T-helper 1 cell treated with Interleukin-12 subunit alpha and Interleukin-12 subunit beta and Interleukin-4 antibody, amounts not matched to agents 30 μg/mL and 1 μg/mL, for 36 hours (primary cell): ENCODE data around the gene KRT34.
A peak's percentile ranks its signal among the peaks of the same experiment; 100 is the strongest.

Source experiments
- H3K27ac Mint-ChIP-seq: one replicate; pipeline ENCODE4 v1.8.0; 2021; ENCODE audit warnings: mild to moderate bottlenecking, mixed read lengths
- H3K27me3 Mint-ChIP-seq: one replicate; pipeline ENCODE4 v1.8.0; 2021; ENCODE audit warnings: low read depth, mixed read lengths
- H3K36me3 Mint-ChIP-seq: one replicate; pipeline ENCODE4 v1.8.0; 2021; ENCODE audit warnings: low read depth, mixed read lengths
- H3K4me1 Mint-ChIP-seq: one replicate; pipeline ENCODE4 v1.8.0; 2021; ENCODE audit warnings: low read depth, mixed read lengths
- H3K4me3 Mint-ChIP-seq: one replicate; pipeline ENCODE4 v1.8.0; 2021; ENCODE audit warnings: mild to moderate bottlenecking, moderate library complexity, mixed read lengths
- H3K9me3 Mint-ChIP-seq: one replicate; pipeline ENCODE4 v1.8.0; 2021; ENCODE audit warnings: mixed read lengths

Gene KRT34

GRCh38 chr17:41338961-41339485, 43.1 kb downstream of the KRT34 start:
- Mint-ChIP-seq H3K27ac (peak overlapping the region; percentile 77), H3K9me3 (peaks cover 17% of the 10 kb centered on the region), H3K4me3 (peak overlapping the region; percentile 43), H3K27me3 (peaks cover 34% of the 10 kb centered on the region), H3K36me3 (peaks cover 6% of the 10 kb centered on the region), H3K4me1 (peaks cover 35% of the 10 kb centered on the region)

GRCh38 chr17:41335747-41336146, 46.4 kb downstream of the KRT34 start:
- Mint-ChIP-seq H3K4me1 (peaks cover 23% of the 10 kb centered on the region), H3K27me3 (peaks cover 42% of the 10 kb centered on the region), H3K9me3 (no peaks in the 10 kb centered on the region), H3K36me3 (no peaks in the 10 kb centered on the region), H3K27ac (no peak overlapping the region), H3K4me3 (no peak overlapping the region)

DNA sequence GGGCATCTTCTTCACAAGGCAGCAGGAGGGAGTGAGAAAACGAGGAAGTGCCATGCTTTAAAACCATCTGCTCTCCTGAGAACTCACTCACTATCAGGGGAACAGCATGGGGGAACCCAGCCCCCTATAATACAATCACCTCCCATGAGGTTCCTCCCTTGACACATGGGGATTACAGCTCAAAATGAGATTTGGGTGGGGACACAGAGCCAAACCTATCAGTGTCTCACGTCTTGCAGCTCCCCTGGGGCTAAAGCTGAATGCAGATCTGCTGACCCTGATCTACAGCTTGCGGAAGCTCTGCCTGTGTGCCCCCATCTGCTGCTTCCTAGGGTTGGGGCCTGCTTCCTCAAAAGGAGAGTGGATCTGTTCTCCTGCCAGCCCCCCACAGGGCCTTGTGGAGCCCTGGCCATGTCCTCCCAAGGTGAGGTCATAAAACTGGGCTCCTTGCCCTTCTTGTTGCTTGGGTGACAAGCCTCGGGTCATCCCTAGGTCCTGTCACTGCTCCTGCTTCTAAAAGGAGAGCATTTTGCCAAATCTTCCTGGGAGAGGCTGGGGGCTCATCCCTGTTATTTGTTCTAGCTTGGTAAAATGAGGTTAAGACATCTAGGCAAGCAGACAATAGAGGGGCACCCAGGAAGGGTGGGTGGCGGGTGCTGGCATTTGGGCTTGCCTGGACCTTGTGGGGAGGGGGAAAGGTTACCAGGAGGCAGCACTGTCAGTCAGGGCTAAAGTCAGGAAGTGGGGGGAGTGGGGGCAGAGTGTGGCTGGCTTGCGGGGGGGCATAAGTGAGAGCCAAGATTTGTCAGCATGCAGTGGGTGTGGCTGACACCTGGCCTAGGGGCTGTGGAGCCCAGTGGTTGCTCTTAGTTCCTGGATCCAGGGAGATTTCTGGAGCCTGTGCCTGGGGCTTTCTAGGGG, 47.5 kb downstream of the KRT34 start:
- H3K27ac Mint-ChIP-seq: no peak overlapping the region

GRCh38 chr17:41333836-41334235, 48.3 kb downstream of the KRT34 start:
- Mint-ChIP-seq H3K36me3 (no peaks in the 10 kb centered on the region), H3K4me1 (peaks cover 5% of the 10 kb centered on the region), H3K27me3 (peaks cover 30% of the 10 kb centered on the region), H3K4me3 (no peak overlapping the region), H3K9me3 (no peaks in the 10 kb centered on the region), H3K27ac (no peak overlapping the region)

More for the DNA sequence above, 47.5 kb downstream of the KRT34 start:
- Mint-ChIP-seq H3K4me3 (no peak overlapping the region), H3K36me3 (no peaks in the 10 kb centered on the region), H3K27me3 (peaks cover 37% of the 10 kb centered on the region), H3K9me3 (no peaks in the 10 kb centered on the region), H3K4me1 (peaks cover 13% of the 10 kb centered on the region)

- Mint-ChIP-seq H3K27me3 (peaks cover 27% of the 10 kb centered on the region), H3K4me3 (no peak overlapping the region), H3K4me1 (no peaks in the 10 kb centered on the region), H3K36me3 (no peaks in the 10 kb centered on the region), H3K9me3 (no peaks in the 10 kb centered on the region), H3K27ac (no peak overlapping the region)
These were observed 49.0 kb downstream of the KRT34 start for GRCh38 chr17:41333098-41333497.

DNA sequence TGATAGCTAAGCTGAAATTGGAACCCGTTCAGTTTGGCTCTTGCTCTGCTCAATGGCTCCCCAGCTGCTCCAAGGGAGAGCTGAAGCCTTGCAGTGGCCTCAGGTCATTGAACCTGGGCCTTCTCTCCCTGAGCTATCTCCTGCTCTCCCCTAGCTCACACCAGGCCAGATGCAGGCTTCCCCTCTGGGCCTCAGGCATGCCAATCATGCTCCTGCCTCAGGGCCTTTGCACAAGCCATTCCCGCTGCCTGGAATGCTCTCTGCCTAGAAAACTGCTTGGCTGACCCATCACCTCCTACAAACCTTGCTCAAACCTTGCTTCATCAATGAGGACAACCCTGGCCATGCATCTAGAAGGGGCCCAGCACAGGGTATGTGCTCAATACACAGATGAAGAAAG, 49.9 kb downstream of the KRT34 start:
- Mint-ChIP-seq H3K4me3 (no peak overlapping the region), H3K9me3 (no peaks in the 10 kb centered on the region), H3K27me3 (peaks cover 27% of the 10 kb centered on the region), H3K4me1 (no peaks in the 10 kb centered on the region), H3K27ac (no peak overlapping the region), H3K36me3 (no peaks in the 10 kb centered on the region)

DNA sequence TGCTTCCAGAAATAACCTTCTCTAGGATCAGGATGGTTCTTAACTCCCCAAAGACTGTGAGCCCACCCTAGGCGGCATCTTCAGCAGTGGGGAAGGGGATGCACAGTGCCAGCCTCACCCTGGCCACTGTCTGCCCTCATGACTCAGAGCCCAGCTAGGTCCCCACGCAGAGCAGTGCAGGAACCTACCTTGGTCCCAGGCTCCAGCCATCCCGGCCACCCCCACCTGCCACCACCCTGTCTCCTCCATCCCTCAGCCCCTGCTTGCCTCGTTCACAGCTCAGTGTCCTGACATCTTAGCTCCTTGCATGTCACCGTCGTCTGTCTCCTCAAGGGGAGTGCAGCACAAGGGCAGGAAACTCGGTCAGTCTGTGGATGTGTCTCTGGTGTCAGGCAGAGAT, 50.5 kb downstream of the KRT34 start:
- Mint-ChIP-seq H3K27ac (no peak overlapping the region), H3K4me1 (no peaks in the 10 kb centered on the region), H3K27me3 (peaks cover 27% of the 10 kb centered on the region), H3K9me3 (no peaks in the 10 kb centered on the region), H3K36me3 (no peaks in the 10 kb centered on the region), H3K4me3 (no peak overlapping the region)

- H3K9me3 Mint-ChIP-seq: no peaks in the 10 kb centered on the region
- H3K36me3 Mint-ChIP-seq: no peaks in the 10 kb centered on the region
- no peak overlapping the region for H3K27ac Mint-ChIP-seq
- H3K27me3 Mint-ChIP-seq: peaks cover 15% of the 10 kb centered on the region
- no peaks in the 10 kb centered on the region for H3K4me1 Mint-ChIP-seq
- H3K4me3 Mint-ChIP-seq: no peak overlapping the region
These were observed 52.7 kb downstream of the KRT34 start for GRCh38 chr17:41329279-41329948.

DNA sequence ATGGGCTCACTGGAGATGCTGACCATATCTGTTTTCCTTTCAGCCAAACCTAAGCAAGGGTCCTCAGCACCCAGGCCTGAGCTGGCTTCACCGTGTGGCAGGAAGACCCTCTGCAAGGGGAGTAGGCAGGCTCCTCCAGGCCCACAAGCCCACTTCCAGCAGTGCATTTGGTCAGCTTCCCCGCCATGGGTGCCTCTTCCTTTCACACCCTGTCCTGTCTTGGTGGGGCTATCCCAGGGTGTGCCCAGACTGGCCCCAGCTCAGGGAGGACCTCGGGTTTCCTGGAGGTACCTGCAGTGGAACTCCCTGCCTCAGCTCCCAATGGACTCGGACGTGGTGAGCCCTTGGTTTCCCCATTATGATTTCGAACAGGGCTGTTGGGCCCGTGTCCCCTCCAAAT, 53.9 kb downstream of the KRT34 start:
- Mint-ChIP-seq H3K4me3 (no peak overlapping the region), H3K27ac (no peak overlapping the region), H3K36me3 (no peaks in the 10 kb centered on the region), H3K4me1 (no peaks in the 10 kb centered on the region), H3K27me3 (peaks cover 7% of the 10 kb centered on the region), H3K9me3 (no peaks in the 10 kb centered on the region)
